Eye (tissue), 1 donor: ENCODE results near the gene CHST11.
"Not testable (repeated sequence)": the region's sequence is repeated elsewhere in the genome, so short reads cannot be mapped to it uniquely, and the experiment has no call there.

ENCODE experiments used
- DNase-seq: peaks from one replicate; pipeline ENCODE4 v3.0.0-alpha.2; 2015

CHST11 gene

DNA sequence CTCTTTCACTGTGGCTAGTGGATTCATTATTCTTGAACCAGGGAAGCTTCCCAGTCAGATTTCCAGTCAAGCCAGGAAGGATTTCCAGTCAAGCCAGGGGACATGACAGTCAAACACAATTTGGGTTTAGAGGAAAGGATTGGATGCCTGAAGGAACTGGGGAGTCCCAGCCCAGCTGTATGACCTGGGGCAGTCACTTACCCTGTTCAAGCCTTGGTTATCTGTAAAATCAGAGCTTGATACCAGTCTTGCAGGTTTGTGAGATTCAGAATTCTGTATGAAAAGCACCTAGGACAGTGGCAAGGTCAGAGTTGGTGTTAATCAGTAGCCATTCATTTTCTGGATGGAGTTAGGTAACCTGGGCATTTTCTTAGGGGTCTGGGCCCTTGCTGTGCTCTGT, 152.7 kb downstream of the CHST11 start:
- DNase-seq: no peak

DNA sequence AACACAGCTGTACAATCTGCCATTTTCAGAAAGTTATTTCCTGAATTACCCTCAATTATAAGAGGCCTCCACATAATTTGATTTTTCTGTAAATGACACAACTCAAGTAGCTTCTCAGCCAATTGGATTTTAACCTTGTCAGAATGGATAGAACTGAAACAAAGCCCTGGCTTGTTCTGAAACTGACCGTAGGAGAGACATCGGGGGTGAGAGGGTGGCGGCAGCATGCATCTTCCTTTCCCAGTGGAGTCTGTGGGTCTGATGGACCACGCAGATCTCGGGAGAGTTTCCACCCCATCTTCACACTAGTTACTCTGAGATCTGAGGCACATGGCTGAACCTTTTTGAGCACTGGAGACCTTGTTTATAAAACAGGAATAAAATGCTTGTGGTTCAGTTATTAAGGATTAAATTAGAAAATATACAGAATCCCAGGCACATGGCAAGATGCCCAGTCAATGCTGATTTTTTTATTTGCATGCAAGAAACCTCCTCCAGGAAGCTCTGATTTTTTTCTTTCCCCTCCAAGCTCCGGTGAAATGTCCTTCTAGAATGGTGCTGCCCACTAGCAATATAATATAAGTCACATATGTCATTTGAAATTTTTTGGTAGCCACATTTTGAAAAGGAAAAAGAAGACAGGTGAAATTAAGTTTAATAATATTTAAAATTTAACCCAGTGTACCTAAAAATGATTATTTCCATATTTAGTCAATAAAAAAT, 153.9 kb downstream of the CHST11 start:
- DNase-seq: peak; percentile 50

DNA sequence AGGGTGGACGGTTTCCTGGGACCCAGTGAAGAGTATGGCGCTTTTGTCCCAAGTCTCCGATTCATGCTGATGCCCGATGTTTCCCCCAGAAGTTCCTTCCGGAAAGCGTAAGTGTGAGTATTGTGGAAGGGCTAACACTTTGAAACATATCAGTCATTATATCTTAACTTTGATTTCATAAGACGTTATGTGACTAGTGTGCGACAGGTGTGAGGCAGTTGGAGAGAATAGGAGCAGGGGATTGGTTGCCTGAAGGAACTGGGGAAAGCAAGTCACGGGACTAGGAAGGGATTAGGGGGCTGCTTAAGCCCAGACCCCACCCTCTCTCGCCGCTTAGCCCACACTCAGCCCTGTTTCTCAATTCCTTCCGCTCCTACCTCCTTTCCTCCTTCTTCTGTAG, 154.9 kb downstream of the CHST11 start:
- no peak for DNase-seq

DNA sequence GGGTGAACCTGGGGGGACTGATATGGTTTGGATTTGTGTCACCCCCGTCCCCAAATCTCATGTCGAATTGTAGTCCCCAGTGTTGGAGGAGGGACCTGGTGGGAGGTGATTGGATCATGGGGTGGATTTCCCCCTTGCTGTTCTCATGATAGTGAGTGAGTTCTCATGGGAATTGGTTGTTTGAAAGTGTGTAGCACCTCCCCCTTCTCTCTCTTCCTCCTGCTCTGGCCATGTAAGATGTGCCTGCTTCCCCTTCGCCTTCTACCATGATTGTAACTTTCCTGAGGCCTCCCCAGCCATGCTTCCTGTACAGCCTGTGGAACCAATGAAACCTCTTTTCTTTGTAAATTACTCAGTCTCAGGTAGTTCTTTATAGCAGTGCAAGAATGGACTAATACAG, 156.6 kb downstream of the CHST11 start:
- not testable (repeated sequence) for DNase-seq

DNA sequence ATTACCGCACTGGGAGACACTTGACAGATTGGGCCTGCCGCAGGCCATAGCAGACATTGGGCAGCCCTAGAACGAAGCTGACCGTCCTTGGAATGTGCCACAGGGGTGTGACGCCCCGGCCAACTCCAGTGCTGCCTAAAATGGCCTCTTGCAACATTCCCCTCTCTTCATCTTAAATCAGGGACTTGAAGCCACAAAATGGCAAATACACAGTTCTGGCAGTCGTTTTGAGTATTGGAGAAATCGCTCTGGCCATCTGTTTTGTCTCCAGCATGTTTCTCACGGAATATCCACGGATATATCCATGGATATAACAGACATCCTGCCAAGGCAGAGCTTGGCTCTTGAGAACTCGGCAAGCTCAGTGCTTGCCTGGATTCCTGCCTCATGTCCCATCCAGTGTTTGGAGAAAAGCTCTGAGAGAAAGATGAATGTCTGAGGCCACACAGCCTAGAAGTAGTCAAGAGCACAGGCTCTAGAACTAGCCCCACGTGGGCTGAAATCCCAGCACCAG, 158.4 kb downstream of the CHST11 start:
- DNase-seq: no peak

DNA sequence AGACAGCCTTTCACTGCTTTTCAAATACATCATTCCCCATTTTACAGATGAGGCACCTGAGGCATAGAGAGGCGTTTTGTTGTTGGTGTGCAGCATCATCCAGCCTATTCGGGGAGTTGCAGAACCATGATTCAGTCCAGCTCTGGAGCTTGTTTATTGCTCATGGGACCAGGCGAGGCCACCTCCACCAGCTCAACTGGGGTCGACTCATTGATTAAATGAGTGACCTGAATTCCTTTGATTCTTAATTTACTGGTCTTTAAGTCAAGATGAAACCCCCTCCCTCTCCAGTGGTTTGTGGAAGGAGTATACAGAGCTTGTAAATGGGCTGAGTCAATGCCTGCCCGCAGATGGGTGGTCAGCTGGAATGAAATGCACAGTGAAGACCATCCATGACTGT, 161.9 kb downstream of the CHST11 start:
- DNase-seq: no peak

DNA sequence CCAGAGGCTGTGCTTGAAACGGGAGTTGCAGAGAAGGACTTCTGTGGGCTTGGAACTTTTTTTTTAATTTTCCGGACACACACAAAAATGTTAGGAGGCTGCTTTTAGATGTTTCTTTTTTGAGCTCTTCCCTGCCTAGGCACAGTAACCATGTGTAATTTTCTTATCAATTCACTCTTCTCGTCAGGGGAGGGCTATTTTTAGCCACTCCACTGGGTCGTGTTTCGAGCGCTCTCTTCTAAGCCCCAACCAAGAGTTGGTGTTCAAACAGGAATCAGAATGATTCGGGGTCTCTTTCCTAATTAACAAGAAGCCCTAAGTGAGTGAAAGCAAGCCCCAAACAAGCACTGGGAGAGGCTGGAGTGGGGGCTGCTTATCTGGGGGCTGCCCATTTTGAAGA, 162.6 kb downstream of the CHST11 start:
- DNase-seq: no peak

DNA sequence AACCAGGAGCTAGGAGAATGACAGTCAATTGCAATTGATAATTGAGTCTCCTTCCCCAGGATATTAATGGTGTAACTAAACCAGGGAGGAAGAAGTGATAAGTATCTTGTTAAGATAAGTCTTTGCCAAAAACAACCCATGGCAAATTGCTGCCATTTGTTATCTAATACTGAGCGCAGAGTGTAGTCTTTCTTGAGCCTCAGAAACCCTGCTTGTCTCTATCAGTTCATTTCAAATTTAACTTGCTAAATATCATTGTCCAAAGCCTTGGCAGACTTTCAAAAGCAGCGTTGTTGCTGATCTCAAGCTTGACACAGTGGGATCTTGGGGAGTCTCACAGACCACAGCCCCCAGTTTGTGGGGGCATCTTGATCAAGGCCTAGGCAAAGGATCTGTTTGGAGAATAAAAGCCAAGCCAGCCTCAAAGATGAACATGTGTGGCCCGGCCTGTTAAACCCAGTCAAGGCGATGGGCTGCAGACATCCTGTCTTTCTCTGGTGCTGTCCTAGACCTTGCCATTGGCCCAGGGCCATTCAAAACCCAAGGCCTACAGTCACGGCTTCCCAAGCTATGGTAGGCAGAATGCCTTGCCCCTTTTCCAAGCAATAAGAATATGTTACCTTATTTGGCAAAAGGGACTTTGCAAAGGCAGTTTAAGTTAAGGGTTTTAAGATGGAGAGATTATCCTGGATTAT, 164.2 kb downstream of the CHST11 start:
- DNase-seq: no peak

DNA sequence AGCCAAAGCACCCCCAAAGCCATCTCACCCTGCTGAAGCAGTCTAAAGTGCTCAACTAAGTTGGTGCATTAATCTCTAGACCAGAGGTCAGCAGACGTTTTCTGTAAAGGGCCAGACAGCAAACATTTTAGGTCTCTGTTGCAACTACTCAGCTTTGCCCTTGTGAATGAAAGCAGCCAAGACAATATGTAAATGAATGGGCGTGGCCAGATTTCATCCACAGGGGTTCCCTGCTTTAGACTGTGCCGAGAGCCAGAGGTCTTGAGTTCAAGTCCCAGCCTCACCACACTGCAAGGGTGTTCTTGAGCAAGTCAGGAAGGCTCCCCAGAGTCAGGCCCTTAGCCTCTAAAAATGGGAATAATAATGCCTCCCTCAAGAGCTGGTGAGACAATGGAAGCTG, 166.2 kb downstream of the CHST11 start:
- no peak for DNase-seq

DNA sequence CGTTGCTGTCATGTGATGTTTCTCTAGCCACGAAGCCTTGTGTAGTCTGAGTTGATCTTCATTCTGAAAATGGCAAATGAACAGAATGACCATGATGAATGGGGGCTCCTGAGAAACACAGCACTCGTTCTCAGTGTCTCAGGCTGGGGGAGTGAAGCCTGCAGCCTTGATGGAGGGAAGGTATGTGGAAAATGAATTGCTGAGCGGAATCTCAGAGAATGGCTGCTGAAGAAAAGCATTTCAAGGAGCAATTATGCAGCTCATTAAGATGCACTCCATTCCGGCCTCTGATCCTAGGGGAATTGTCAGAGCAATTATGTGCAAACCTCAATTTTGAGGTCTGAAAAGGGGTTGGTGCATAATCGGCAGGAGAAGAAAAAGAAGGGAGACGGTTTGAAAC, 167.1 kb downstream of the CHST11 start:
- DNase-seq: peak; percentile 73

DNA sequence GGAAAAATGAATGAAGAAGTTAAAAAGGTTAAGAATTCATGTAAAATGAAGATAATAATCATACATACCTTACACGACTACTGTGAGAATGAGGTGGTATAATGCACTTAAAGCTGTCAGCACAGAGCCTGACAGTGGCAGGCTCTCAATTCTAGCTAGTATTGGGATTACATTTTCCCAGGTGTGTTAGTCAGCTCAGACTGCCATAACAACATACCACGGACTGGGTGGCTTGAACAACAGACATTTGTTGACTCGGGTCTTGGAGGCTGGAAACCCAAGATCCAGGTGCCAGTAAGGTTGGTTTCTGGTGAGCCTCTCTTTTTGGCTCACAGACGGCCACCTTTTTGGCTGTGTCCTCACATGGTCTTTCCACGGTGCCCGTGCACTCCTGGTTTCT, 167.8 kb downstream of the CHST11 start:
- no peak for DNase-seq

DNA sequence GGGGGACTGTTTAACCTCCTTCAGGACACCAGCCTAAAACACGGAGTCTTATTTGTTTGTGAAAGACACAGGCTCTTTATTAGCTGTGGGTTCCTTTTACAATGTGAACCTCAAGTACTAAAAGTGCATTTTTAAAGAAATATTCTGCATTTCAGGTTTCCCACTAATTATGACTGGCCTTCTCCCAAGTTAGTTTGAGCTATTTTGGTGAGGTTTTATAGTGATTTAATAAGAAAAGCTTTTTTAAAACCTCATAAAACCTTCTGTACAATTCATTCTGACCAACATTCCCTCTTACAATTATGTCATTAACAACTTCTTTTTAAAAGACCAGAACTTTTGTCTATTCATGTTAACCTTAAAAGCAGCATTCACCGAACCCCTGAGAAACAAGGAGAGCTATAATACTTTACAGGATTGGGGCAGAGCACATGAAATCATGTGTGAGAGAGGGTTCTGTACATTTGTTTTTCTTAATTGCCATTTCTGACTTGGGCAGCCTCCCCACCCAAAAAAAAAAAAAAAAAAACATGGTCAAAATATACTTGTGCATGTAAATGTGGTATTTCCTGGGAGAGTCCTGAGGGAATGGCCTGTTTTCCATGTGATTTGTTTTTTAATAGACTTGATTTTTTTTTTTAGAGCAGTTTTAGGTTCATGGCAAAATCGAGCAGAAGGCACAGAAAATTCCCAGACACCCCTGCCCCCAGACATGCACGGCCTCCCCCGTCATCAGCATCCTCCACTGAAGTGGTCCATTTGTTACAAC, 169.5 kb downstream of the CHST11 start:
- DNase-seq: no peak

DNA sequence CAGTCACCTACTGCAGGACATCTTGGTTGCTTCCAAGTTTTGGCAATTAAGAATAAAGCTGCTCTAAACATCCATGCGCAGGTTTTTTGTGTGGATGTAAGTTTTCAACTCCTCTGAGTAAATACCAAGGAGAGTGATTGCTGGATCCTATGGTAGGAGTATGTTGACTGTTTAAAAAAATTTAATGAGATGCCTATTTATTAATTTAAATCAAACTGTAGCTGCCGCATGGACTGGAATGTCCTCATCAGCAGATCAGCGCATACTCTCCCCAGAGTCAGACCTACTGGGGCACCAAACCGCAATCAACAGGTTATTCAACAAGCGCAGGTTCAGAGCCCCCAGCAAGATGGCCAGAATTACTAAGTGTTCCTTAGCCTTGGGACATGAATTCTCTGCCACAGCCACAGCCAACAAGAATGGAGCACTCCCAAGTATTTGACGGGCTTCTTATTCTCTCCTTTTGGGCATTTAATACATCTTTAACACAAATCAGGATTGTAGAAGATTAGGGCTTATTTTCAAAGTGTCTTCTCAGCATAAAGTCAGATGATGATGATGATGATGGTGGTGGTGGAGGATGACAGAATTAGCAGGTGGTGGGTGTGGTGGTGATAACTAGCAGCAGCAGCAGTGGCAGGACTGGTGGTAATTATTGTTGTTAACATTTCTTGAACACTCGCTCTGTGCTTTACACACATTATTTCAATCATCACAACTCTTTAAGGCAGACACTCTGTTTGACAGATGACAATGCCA, 170.7 kb downstream of the CHST11 start:
- no peak for DNase-seq

DNA sequence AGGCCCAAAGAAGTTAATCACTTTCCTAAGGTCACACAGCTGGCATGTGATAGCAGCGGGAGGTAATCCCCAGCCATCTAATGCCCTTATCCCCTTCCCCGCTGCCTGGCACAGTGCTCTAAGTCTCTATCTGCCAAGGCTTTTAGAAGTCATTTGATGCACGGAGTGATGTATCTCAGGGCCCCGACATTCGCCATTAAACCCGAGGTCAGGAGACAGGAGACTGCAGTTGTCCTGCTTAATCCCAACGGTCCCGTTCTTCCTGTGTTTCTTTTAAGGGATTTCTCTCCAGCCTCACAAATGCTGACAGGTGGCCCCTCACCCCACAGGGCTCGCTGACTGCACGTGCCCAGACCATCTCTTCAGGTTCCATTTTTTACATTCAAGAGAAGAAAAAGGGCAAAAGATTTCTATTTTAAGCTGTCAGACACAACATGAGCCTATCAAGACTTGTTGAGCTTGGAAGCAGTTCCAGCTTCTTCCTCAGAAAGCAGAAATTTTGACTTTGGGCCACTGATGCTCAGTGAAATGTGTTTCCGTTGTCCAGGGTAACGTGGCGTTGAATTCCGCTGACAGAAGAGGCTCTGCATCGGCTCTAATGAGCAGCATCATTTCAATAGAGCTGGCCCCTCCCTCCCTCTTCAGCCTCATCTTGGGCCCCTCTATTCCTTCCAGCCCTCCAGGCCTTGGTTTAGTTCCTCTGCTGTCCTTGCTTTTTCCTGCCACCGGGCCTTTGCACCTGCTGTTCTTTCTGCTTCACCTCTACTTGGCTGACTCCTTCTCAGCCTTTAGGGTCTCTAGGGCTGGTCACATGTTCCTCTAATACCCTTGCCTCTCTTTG, 171.5 kb downstream of the CHST11 start:
- peak; percentile 40 for DNase-seq

DNA sequence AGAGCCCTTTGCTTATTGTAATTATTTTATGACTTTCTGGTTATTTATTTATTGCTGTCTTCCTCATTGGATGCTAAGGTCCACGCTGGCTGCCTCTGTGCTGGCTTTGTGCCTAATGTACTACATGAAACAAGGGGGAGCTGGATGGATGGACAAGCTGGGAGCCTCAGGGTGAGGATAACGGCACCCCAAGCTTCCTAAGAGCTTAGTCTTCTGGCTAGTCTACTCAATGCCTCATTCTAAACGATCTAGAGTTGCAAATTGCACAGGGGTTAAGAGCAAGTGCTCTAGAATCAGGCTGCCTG, 172.0 kb downstream of the CHST11 start:
- DNase-seq: no peak

DNA sequence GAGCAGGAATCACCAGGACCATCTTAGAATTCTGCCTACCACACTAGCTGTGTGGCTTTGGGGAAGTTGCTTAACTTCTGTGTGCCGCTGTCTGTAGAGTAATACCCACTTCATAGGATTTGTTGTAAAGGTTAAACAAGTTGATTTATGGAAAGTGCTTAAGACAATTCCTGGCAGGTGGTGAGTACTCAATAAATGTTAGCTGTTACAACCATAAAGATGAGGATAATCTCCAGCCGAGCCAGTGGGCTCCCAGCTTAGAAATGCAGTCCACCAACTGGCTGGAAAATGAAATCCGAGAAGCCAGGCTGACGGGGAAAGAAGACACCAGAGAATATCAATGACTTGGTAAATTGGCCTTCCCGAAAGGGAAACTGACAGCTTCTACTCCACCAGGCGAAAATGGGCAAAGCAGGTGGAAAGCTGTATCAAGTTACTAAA, 173.5 kb downstream of the CHST11 start:
- no peak for DNase-seq

DNA sequence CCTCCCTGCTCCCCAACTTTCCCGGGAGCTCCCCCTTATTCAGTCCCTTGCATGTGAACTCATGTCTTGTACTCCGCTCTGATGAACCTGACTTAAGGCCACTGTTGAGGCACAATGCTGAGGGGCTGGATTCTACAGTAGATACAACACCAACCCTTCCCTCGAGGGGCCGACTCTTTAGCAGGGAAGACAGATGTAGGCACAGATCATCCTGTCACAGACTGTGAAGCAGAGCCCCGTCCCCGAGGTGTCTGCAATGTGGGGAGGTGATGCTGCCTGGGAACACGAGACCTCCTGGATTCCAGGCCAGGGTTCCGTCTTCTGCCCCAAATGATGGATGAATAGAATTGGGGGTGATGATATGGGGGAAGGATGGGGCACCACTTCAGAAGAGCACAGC, 175.1 kb downstream of the CHST11 start:
- no peak for DNase-seq

DNA sequence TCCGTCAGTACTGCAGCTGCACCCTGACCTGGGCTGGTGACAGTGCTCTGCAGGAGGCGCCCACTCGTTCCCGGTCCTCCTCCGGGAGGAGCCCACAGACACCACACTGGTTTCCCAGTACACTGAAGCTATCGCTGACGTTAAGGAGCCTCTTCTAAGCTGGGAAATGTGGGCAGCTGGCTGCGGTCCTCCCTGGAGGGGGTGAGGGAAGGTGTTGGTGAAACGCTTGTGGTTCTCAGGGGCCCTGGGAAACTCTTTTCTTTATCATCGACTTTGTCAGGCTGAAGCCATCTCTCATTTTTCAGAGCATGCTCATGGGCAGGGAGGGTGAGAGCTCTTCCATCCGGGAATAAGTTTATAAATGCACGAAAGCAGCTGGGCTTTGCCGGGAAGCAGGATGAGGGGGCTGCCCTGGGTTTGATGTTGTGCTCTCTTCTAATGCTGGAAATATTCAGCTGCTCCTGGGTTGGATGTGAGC, 176.0 kb downstream of the CHST11 start:
- no peak for DNase-seq

DNA sequence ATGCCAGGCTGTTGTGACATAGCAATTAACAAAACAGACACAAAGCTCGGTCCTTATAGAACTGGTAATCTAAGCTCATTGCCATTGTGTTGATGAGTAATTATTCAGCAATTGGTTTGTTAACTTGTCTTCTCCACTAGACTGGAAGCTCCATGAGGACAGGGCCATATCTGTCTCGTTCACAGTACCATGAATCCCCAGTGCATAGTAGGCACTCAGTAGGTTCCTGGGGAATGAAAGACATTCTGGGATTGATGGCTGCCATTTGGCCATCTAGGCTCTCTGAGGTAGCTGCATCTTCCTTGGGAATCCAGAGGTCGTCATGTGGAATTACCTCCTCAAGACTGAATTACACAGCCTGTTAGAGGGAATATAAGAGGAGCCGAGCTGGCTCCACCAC, 177.3 kb downstream of the CHST11 start:
- no peak for DNase-seq

DNA sequence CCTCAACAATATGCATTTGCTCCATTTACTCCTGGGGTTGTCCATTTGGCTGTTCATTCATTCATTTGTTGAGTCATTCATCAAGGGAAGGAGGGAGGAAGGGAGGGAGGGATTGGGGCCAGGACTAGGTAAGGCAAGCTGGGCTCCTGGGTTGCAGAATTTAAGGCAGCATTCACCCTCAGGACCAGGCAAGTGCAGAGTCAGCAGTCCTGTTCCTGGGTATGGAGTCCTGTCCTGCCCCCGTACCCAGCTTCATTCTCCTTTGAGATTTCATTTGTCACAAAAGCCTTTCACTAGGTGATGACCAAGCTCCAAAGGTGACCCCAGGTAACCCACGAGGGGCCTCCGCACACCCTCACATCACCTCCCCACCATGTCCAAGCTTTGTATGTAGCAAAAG, 178.1 kb downstream of the CHST11 start:
- no peak for DNase-seq

DNA sequence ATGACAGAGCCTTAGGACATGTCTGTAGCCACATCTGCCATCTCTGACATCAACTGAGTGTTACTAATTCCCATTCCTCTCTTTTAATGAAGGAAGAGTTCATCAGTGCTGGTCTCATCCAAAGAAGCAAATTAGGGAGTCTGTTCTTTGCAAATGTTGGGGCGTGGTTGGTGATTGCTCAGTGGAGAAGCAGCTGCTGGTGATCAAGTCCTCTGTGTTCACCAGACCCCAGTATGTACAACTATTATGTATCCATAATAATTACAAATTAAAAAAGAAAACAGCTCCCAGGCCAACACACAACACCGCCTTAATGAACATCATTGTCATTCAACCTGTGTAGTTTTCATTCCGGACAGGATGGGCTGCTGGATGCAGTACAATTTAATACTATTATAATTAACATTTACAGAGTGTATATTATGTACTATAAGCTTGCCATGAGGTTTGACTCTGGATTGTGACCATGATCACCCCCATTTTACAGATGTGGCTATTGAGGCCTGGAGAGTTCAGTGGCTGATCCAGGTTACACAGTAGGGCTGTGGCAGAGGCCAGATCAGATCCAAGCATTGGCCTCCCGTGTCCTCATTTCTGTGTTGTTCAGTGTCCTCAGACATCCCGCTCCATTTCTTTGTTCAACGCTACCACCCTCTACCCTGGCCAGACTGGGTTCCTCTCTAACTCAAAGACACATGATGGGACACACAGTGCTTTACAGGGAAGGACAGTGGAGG, 179.0 kb downstream of the CHST11 start:
- DNase-seq: no peak
